ENCODE measurements around the gene ITPR2. TPM values are rescaled to one million over a fixed set of nuclear protein-coding genes. Genes with fewer than 3 reads are reported as not detected.

Gene ITPR2
- total and polyA plus RNA-seq, 4 donors: 11.7 to 93.3 (median 35.4) TPM

GRCh38 chr12:26821212-26821701 is 11.7 kb downstream of the ITPR2 start:
- 29% methylated on average over 4 of the region's 4 CpGs for WGBS
- TF ChIP-seq REST (IDR thresholded peaks at IDR 0.05) (no peak), HNF4A (conservative IDR thresholded peaks at IDR 0.05) (peak; percentile 52 to 69), NR2F2 (IDR thresholded peaks at IDR 0.05) (no peak), RAD21 (IDR thresholded peaks at IDR 0.05) (peak in 1 of 2 donors; percentile 27), FOXA1 (IDR thresholded peaks at IDR 0.05) (no peak), ZBTB33 (IDR thresholded peaks at IDR 0.05) (no peak), RXRA (IDR thresholded peaks at IDR 0.05) (peak; percentile 18 to 19), YY1 (IDR thresholded peaks at IDR 0.05) (peak; percentile 27), SP1 (IDR thresholded peaks at IDR 0.05) (peak; percentile 47), GABPA (IDR thresholded peaks at IDR 0.05 in 1 of 2, conservative IDR thresholded peaks at IDR 0.05 in 1 of 2) (no peak), JUND (IDR thresholded peaks at IDR 0.05) (peak in 1 of 2 donors; percentile 34)

GRCh38 chr12:26818636-26819035 is 14.4 kb downstream of the ITPR2 start:
- H3K9me3 ChIP-seq (ENCODE audit: control insufficient read depth in 4 of 4, low read length in 3 of 4): no peaks in the 10 kb centered on the region
- no peak overlapping the region for H3K9ac ChIP-seq (ENCODE audit: low read depth in 1 of 2, low read length in 2 of 2)
- H3K4me1 ChIP-seq (ENCODE audit: control insufficient read depth in 4 of 4, insufficient read depth in 4 of 4, low read length in 3 of 4): peaks cover 5 to 52% (median 24%) of the 10 kb centered on the region in 4 donors
- H3K27me3 ChIP-seq (ENCODE audit: control insufficient read depth in 4 of 4, insufficient read depth in 4 of 4, low read length in 3 of 4): no peaks in the 10 kb centered on the region
- WGBS: 40% methylated on average over 2 of the region's 2 CpGs
- H3K4me3 ChIP-seq (ENCODE audit: low read depth in 1 of 3, low read length in 3 of 3): no peak overlapping the region
- no peak for DNase-seq (ENCODE audit: low spot score)
- H3K36me3 ChIP-seq (ENCODE audit: control insufficient read depth in 4 of 4, insufficient read depth in 3 of 4, low read depth in 1 of 4, low read length in 3 of 4): no peaks in the 10 kb centered on the region
- H3K27ac ChIP-seq (ENCODE audit: low read depth in 1 of 2, low read length in 2 of 2): no peak overlapping the region
- no peak for TF ChIP-seq TAF1 (conservative IDR thresholded peaks at IDR 0.05)
- no peak for TF ChIP-seq RXRA (IDR thresholded peaks at IDR 0.05)
- no peak for TF ChIP-seq MAX (IDR thresholded peaks at IDR 0.05)
- no peak for TF ChIP-seq FOXA2 (IDR thresholded peaks at IDR 0.05)
- no peak for TF ChIP-seq EGR1 (IDR thresholded peaks at IDR 0.05; ENCODE audit: low read depth in 2 of 2)
- no peak for TF ChIP-seq CTCF (IDR thresholded peaks at IDR 0.05; ENCODE audit: low read depth, low read length, missing input control)
- no peak for TF ChIP-seq JUND (IDR thresholded peaks at IDR 0.05)
- no peak for TF ChIP-seq REST (IDR thresholded peaks at IDR 0.05)
- no peak for TF ChIP-seq RAD21 (IDR thresholded peaks at IDR 0.05)
- no peak for TF ChIP-seq GABPA (IDR thresholded peaks at IDR 0.05 in 1 of 2, conservative IDR thresholded peaks at IDR 0.05 in 1 of 2)
- no peak for TF ChIP-seq ATF3 (IDR thresholded peaks at IDR 0.05)
- no peak for TF ChIP-seq SP1 (IDR thresholded peaks at IDR 0.05)
- no peak for TF ChIP-seq NR2F2 (IDR thresholded peaks at IDR 0.05)
- TF ChIP-seq ZBTB33 (IDR thresholded peaks at IDR 0.05): no peak
- TF ChIP-seq YY1 (IDR thresholded peaks at IDR 0.05): no peak
- TF ChIP-seq HNF4G (IDR thresholded peaks at IDR 0.05): no peak
- no peak for TF ChIP-seq FOXA1 (IDR thresholded peaks at IDR 0.05)

More at GRCh38 chr12:26821212-26821701, 11.7 kb downstream of the ITPR2 start:
- no peak for DNase-seq (ENCODE audit: low spot score)
- no peak overlapping the region for H3K9ac ChIP-seq (ENCODE audit: low read depth in 1 of 2, low read length in 2 of 2)
- no peaks in the 10 kb centered on the region for H3K27me3 ChIP-seq (ENCODE audit: control insufficient read depth in 4 of 4, insufficient read depth in 4 of 4, low read length in 3 of 4)
- no peak overlapping the region for H3K4me3 ChIP-seq (ENCODE audit: low read depth in 1 of 3, low read length in 3 of 3)
- H3K9me3 ChIP-seq (ENCODE audit: control insufficient read depth in 4 of 4, low read length in 3 of 4): no peaks in the 10 kb centered on the region
- H3K27ac ChIP-seq (ENCODE audit: low read depth in 1 of 2, low read length in 2 of 2): peak overlapping the region in 1 of 2 donors; percentile 43
- no peaks in the 10 kb centered on the region for H3K36me3 ChIP-seq (ENCODE audit: control insufficient read depth in 4 of 4, insufficient read depth in 3 of 4, low read depth in 1 of 4, low read length in 3 of 4)
- H3K4me1 ChIP-seq (ENCODE audit: control insufficient read depth in 4 of 4, insufficient read depth in 4 of 4, low read length in 3 of 4): peaks cover 5 to 48% (median 24%) of the 10 kb centered on the region in 4 donors
